GM08714 (cell line): Measurements from ENCODE around the gene ATP8A1.

Source experiments
- H3K4me3 ChIP-seq: fragments of 200-500 bp; sonication (Bioruptor generic); 2 replicates; pipeline ENCODE4 v1.5.1; 2014; ENCODE audit warnings: mild to moderate bottlenecking, low read length, inconsistent platforms
- ZNF274 ChIP-seq: IDR thresholded peaks from 2 replicates; pipeline ENCODE4 v1.6.1; 2012; ENCODE audit warnings: mild to moderate bottlenecking, low read depth, low read length

The ATP8A1 gene

GRCh38 chr4:42401171-42401570 lies 255.7 kb downstream of the ATP8A1 start:
- no peak for TF ChIP-seq ZNF274

GRCh38 chr4:42399393-42399792 lies 257.5 kb downstream of the ATP8A1 start:
- TF ChIP-seq ZNF274 = no peak

More at GRCh38 chr4:42401171-42401570, 255.7 kb downstream of the ATP8A1 start:
- H3K4me3 ChIP-seq = no peak overlapping the region

GRCh38 chr4:42398871-42399331 lies 258.0 kb downstream of the ATP8A1 start:
- peak overlapping the region; percentile 57; the same call in 1 of the 2 replicates for H3K4me3 ChIP-seq
- TF ChIP-seq ZNF274 = no peak

More at GRCh38 chr4:42399393-42399792, 257.5 kb downstream of the ATP8A1 start:
- H3K4me3 ChIP-seq = no peak overlapping the region; the same call in 1 of the 2 replicates

GRCh38 chr4:42398171-42398870 lies 258.6 kb downstream of the ATP8A1 start:
- TF ChIP-seq ZNF274 = no peak
- H3K4me3 ChIP-seq = peak overlapping the region; percentile 57; the same call in 1 of the 2 replicates

- H3K4me3 ChIP-seq = peak overlapping the region; percentile 57; the same call in 1 of the 2 replicates
- TF ChIP-seq ZNF274 = no peak
Observed at GRCh38 chr4:42397635-42398170, 259.2 kb downstream of the ATP8A1 start.

GRCh38 chr4:42396752-42397634 lies 259.9 kb downstream of the ATP8A1 start, which contains the start of gene SHISA3:
Gene SHISA3 (plus strand): TSS chr4:42397488. CDS start chr4:42398057, 569 bp downstream.
- H3K4me3 ChIP-seq = peak within 1 kb of the TSS; percentile 57; the same call in 1 of the 2 replicates
- no peak for TF ChIP-seq ZNF274

GRCh38 chr4:42396361-42396751 lies 260.5 kb downstream of the ATP8A1 start:
- peak overlapping the region; percentile 57; the same call in 1 of the 2 replicates for H3K4me3 ChIP-seq
- no peak for TF ChIP-seq ZNF274

- H3K4me3 ChIP-seq = no peak overlapping the region
- TF ChIP-seq ZNF274 = no peak
Observed at GRCh38 chr4:42395595-42395994, 261.3 kb downstream of the ATP8A1 start.

GRCh38 chr4:42392436-42392835 lies 264.5 kb downstream of the ATP8A1 start:
- no peak overlapping the region for H3K4me3 ChIP-seq
- TF ChIP-seq ZNF274 = no peak

- no peak overlapping the region for H3K4me3 ChIP-seq
- no peak for TF ChIP-seq ZNF274
Observed at GRCh38 chr4:42391981-42392380, 264.9 kb downstream of the ATP8A1 start.

GRCh38 chr4:42391355-42391664 lies 265.6 kb downstream of the ATP8A1 start:
- no peak for TF ChIP-seq ZNF274
- H3K4me3 ChIP-seq = no peak overlapping the region

- no peak for TF ChIP-seq ZNF274
- H3K4me3 ChIP-seq = no peak overlapping the region
Observed at GRCh38 chr4:42390622-42391354, 266.1 kb downstream of the ATP8A1 start.

- no peak overlapping the region for H3K4me3 ChIP-seq
- TF ChIP-seq ZNF274 = no peak
Observed at GRCh38 chr4:42385516-42385915, 271.4 kb downstream of the ATP8A1 start.

- TF ChIP-seq ZNF274 = no peak
- no peak overlapping the region for H3K4me3 ChIP-seq
Observed at GRCh38 chr4:42381666-42382065, 275.2 kb downstream of the ATP8A1 start.
